Sigmoid colon (tissue), 4 donors: ENCODE measurements around the gene NEURL1.

Experiments
- EP300 ChIP-seq, 4 donors: sonication (generic); formaldehyde crosslinking; IDR thresholded peaks; one replicate each; pipeline ENCODE4 v1.6.1; 2017; ENCODE audit warnings: antibody characterized with exemption in 4 of 4
- TF ChIP-seq, protein P1 (sequence below), 4 experiments: fragments of 450-650 bp in 3 of 4; fragments of 200-600 bp in 1 of 4; IDR thresholded peaks; one replicate each; pipeline ENCODE4 v1.5.1; 2016 to 2019; ENCODE audit warnings: antibody characterized with exemption in 4 of 4, mild to moderate bottlenecking in 3 of 4, moderate library complexity in 2 of 4

DNA sequence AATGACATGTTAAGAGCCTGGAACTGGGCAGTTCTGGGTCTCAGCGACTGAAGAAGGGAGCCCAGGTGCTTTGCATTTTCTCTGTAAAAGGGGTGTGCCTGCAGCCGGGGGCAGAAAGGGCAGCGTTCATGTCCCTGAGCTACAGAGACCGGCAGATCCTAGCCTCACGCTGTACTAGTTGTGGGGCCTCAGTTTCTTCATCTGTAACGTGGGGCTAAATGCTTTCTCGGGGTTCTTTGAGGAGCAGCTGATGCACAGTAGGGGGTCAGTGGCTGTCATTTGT is 79.6 kb downstream of the NEURL1 start:
- TF ChIP-seq, protein P1, sequence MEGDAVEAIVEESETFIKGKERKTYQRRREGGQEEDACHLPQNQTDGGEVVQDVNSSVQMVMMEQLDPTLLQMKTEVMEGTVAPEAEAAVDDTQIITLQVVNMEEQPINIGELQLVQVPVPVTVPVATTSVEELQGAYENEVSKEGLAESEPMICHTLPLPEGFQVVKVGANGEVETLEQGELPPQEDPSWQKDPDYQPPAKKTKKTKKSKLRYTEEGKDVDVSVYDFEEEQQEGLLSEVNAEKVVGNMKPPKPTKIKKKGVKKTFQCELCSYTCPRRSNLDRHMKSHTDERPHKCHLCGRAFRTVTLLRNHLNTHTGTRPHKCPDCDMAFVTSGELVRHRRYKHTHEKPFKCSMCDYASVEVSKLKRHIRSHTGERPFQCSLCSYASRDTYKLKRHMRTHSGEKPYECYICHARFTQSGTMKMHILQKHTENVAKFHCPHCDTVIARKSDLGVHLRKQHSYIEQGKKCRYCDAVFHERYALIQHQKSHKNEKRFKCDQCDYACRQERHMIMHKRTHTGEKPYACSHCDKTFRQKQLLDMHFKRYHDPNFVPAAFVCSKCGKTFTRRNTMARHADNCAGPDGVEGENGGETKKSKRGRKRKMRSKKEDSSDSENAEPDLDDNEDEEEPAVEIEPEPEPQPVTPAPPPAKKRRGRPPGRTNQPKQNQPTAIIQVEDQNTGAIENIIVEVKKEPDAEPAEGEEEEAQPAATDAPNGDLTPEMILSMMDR (IDR thresholded peaks at IDR 0.05), result no peak
- no peak for TF ChIP-seq EP300 (IDR thresholded peaks at IDR 0.05)
